ENCODE data around the gene TMEM147. TPM values are rescaled to one million over a fixed set of nuclear protein-coding genes. Genes with fewer than 3 reads are reported as not detected.

The TMEM147 gene
- total and polyA plus RNA-seq, 2 donors (not counting 3 experiments of a cell fraction or from before 2014, with no cell fraction given), result 75.8 to 214 TPM

DNA sequence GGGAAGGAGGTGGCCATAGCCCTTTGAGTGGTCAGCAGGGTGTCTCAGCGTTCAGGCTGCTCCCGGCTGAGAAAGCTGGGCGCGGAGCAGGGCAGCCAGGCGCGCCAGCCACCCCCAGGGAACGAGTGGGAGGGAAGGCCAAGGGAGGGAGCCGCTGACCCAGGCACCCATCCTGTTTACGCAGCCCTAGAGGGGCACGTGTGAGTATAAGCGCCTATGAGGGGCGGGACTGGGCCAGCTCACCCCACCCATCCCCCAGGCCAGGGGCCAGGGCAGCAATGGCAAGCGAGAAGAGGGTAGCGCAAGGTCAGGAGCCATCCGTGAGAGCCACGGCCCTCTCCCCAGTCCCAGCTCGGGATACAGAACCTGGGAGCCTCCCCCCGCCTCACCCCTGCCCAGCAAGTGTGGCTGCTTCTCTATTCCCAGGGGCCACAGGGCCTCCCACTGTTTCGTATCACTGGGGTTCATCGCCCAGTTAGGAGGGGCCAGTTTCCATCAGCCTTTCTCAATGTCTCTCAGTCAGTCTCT lies 31.1 kb upstream of the TMEM147 start:
- ChIA-PET CTCF (no interaction called here), POLR2A (no interaction called here)
- H3K9ac ChIP-seq (replicated peaks; ENCODE audit: extremely low read depth, insufficient read depth, low read length), result no peak overlapping the region
- no TSS peak for BruUV-seq (replicated peaks)
- TF ChIP-seq GATA2 (IDR thresholded peaks at IDR 0.05; ENCODE audit: insufficient read depth, insufficient read length, low read depth, low read length) (no peak), MAX (IDR thresholded peaks at IDR 0.05; ENCODE audit: insufficient read depth, insufficient read length) (no peak), FOS (IDR thresholded peaks at IDR 0.05; ENCODE audit: borderline replicate concordance, insufficient read depth, low read length) (no peak), JUN (IDR thresholded peaks at IDR 0.05; ENCODE audit: borderline replicate concordance, insufficient read depth, insufficient read length, low read depth) (no peak), POLR2A (IDR thresholded peaks at IDR 0.05; ENCODE audit: low read depth, low read length) (no peak), POLR2AphosphoS5 (IDR thresholded peaks at IDR 0.05; ENCODE audit: insufficient read depth, low read depth, low read length) (no peak), MYC (IDR thresholded peaks at IDR 0.05; ENCODE audit: low read depth, low read length) (no peak), EZH2 (IDR thresholded peaks at IDR 0.05; ENCODE audit: borderline replicate concordance, low read depth, low read length, severe bottlenecking) (no peak)
- TF ChIP-seq, protein P1, sequence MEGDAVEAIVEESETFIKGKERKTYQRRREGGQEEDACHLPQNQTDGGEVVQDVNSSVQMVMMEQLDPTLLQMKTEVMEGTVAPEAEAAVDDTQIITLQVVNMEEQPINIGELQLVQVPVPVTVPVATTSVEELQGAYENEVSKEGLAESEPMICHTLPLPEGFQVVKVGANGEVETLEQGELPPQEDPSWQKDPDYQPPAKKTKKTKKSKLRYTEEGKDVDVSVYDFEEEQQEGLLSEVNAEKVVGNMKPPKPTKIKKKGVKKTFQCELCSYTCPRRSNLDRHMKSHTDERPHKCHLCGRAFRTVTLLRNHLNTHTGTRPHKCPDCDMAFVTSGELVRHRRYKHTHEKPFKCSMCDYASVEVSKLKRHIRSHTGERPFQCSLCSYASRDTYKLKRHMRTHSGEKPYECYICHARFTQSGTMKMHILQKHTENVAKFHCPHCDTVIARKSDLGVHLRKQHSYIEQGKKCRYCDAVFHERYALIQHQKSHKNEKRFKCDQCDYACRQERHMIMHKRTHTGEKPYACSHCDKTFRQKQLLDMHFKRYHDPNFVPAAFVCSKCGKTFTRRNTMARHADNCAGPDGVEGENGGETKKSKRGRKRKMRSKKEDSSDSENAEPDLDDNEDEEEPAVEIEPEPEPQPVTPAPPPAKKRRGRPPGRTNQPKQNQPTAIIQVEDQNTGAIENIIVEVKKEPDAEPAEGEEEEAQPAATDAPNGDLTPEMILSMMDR (IDR thresholded peaks at IDR 0.05; ENCODE audit: extremely low read depth in 1 of 2, insufficient read depth in 1 of 2, low read depth in 1 of 2, low read length in 2 of 2), result no peak
- FAIRE-seq (no peak), DNase-seq (ENCODE audit: low read depth, low spot score) (no peak)
- intact Hi-C loops (cut with micrococcal nuclease) (no loop called here), dilution Hi-C loops (cut with MboI; ENCODE audit: extremely low pct_ligation_motif_present, low sequenced_read_pairs) (no loop called here)
- no peaks in the 10 kb centered on the region for H3K4me1 ChIP-seq (ENCODE audit: control insufficient read depth, extremely low read depth, insufficient read depth, low read length)
- no peak overlapping the region for H3K4me3 ChIP-seq (replicated peaks in 1 of 3; ENCODE audit: insufficient read depth in 1 of 3, low read depth in 1 of 3, low read length in 3 of 3)
- no peak overlapping the region for H3K4me2 ChIP-seq (ENCODE audit: insufficient read depth, low read length)
- H2AFZ ChIP-seq (ENCODE audit: low read depth, low read length), result no peak overlapping the region
- H3K36me3 ChIP-seq (ENCODE audit: control insufficient read depth in 2 of 2, extremely low read depth in 1 of 2, insufficient read depth in 2 of 2, low read length in 2 of 2), result no peaks in the 10 kb centered on the region
- no peaks in the 10 kb centered on the region for H4K20me1 ChIP-seq (replicated peaks; ENCODE audit: control insufficient read depth, extremely low read depth, insufficient read depth, low read length)
- peaks cover 22 to 24% of the 10 kb centered on the region in 2 experiments for H3K27me3 ChIP-seq (ENCODE audit: control insufficient read depth in 2 of 2, insufficient read depth in 2 of 2, low read length in 2 of 2)
- no peaks in the 10 kb centered on the region for H3K9me3 ChIP-seq (replicated peaks; ENCODE audit: control insufficient read depth, insufficient read depth, low read length)
- H3K27ac ChIP-seq (ENCODE audit: insufficient read depth, low read depth, low read length), result no peak overlapping the region
- H3K79me2 ChIP-seq (ENCODE audit: control insufficient read depth, insufficient read depth, low read length), result no peaks in the 10 kb centered on the region
- H3K9me1 ChIP-seq (replicated peaks; ENCODE audit: control insufficient read depth, extremely low read depth, insufficient read depth, low read length), result no peaks in the 10 kb centered on the region
